Right ventricle myocardium superior (tissue), 1 donor: ENCODE data around the gene ALOX5. TPM values are rescaled to one million over a fixed set of nuclear protein-coding genes. Genes with fewer than 3 reads are reported as not detected.
"Not testable (repeated sequence)": the region's sequence is repeated elsewhere in the genome, so short reads cannot be mapped to it uniquely, and the experiment has no call there.

Source experiments
- ATAC-seq: fragments of 200-7000 bp; cut with Tn5 transposase; one replicate; pipeline ENCODE4 v1.9.1; 2020; ENCODE audit warnings: mild to moderate bottlenecking; ENCODE audit not compliant: poor library complexity
- DNase-seq: peaks from one replicate; pipeline ENCODE4 v3.0.0-alpha.2; 2020
- intact Hi-C: fragments of 100-400 bp; cut with DNase I; formaldehyde crosslinking; loops from one replicate; pipeline ENCODE4 v1.11.2; 2022
- total RNA-seq: library from RNA; stranded (reverse); fragmentation: NEBNext Ultra II Directional; extraction: Animal tissue kit (Norgen Biotek cat#: 25700); gene quantifications from one replicate; pipeline ENCODE4 v1.2.1, GENCODE V29; 2021
- donor health status: DM: no; HTN: yes; CAD: no; lungs with severe emphysema.

The ALOX5 gene
- total RNA-seq, 1 donor from 2014 or later = 4.7 TPM

DNA sequence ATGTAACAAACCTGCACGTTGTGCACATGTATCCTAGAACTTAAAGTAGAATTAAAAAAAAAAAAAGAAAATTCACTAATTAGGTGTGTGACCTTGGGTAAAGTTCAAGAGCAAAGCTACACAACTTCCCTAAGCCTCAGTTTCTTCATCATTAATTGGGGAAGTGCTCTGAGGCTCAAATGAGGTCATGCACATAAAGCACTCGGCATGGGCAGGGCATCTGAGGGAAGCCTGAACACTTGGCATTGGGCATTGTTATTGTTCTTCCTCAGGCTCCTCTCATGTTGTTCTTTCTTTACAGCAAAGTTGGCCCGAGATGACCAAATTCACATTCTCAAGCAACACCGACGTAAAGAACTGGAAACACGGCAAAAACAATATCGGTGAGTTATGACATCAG lies 21.5 kb downstream of the ALOX5 start:
- intact Hi-C loops = no loop called here
- no peak for DNase-seq
- ATAC-seq = peak; percentile 51

DNA sequence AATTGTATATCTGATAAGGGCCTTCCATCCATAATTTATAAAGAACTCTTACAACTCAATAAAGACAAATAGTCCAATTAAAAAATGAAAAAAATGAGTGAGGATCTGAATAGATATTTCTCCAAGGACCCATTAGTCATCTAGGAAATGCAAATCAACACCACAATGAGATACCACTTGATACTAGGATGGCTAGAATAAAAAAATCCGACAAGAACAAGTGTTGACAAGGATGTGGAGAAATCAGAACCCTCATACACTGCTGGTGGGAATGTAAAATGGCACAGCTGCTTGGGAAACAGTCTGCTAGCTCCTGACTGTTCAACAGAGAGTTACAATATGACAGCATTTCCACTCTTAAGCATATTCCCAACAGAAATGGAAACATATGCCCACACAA lies 24.6 kb downstream of the ALOX5 start:
- no peak for ATAC-seq
- DNase-seq = no peak
- intact Hi-C loops = no loop called here

DNA sequence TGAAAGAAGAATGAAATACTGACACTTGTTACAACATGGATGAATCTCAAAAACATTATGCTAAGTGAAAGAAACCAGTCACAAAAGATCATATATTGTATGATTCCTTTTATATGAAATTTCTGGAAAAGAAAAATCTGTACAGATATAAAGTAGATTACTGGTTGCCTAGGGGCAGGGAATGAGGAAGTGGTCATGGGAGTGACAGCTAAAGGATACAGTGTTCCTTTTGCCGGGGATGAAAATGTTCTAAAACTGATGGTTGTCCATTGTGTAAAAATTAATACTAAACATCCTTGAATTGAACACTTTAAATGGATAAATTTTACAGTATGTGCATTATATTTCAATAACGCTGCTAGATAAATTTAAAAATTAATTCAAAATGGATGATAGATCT lies 25.1 kb downstream of the ALOX5 start:
- intact Hi-C loops = no loop called here
- ATAC-seq = no peak

DNA sequence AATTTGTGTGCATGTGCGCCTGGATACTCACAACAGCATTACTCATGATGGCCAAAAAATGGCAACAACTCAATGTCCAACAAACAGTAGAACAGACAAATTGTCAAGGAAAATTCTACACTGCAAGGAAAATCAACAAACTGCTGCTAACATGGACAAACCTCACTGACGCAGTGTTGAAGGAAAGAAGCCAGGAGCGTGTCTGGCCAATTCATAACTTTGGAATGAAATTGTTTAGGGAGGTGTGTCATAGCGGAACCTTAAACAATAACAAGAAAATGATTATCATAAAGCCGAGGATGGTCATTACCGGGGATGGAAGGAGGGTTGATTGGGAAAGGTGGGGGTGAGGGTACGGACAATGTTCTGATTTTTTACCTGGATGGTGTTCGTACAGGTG lies 29.1 kb downstream of the ALOX5 start:
- intact Hi-C loops = no loop called here
- DNase-seq = no peak

More for the DNA sequence above, 25.1 kb downstream of the ALOX5 start:
- no peak for DNase-seq

DNA sequence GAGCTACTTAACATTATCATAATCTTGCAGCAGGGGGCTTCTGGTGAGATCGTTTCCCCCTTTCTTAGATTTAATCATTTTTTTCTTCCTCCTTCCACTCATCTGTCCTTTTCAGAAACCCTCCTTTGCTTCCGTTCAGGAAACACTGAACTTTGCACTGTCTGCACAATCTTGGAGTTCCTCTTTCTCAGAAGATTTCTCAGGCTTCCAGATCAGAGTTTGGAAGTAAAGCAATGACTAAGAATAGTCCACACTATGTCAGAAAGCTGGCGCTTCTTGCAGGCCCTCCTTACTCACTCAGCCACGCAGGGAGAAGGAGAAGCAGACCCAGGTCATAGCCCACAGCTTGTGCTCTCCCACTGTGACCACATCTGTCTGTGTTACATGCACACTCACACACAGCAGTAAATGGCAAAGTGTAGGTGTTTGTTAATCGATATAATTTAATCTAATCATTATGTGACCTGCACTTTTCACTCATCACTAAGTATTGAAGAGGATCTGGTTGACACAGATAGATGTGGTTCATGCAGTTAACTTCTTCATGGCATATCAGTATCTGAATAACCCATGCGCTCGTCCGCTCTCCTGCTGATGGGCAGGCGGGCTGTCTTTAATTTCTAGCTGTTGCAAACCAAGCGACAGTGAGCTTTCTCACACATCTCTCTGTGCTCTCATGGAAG lies 30.2 kb downstream of the ALOX5 start:
- ATAC-seq = peak; percentile 82
- DNase-seq = no peak
- intact Hi-C loops = no loop called here

More for the DNA sequence above, 29.1 kb downstream of the ALOX5 start:
- no peak for ATAC-seq

DNA sequence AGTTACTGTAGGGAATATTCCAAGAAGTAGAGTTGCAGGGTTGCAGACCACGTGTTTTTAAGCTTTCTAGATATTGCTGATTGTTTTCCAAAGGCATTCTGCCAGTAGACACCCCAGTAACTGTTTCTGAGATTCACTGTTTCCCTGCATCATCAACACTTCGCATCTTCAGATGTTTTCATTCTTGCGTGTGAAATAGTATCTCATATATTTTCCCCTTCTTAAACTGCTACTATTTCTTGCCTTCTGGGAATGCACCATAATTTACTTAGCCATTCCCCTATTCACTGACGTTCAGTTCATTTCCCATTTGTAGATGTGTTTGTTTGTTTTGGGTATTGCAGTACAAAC lies 30.7 kb downstream of the ALOX5 start:
- ATAC-seq = no peak
- DNase-seq = no peak
- intact Hi-C loops = no loop called here

DNA sequence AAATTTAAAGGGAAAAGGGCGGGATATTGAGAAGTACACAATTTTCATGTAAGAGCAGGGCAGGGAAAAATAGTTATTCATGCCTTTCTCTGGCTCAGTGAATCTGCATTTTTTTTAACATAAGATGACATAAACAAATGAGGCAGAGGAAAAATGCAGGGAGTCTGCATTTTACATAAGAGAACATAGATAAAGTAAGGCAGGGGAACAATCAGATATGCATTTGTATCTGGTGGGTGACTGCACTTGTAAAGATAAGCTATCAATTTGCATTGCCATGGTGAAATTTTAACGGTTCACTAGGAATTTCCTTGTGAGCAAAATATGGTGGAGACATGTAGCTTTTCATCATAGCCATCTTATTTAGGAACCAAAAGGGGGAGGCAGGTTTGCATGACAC lies 33.5 kb downstream of the ALOX5 start:
- no peak for ATAC-seq
- DNase-seq = no peak
- intact Hi-C loops = no loop called here

DNA sequence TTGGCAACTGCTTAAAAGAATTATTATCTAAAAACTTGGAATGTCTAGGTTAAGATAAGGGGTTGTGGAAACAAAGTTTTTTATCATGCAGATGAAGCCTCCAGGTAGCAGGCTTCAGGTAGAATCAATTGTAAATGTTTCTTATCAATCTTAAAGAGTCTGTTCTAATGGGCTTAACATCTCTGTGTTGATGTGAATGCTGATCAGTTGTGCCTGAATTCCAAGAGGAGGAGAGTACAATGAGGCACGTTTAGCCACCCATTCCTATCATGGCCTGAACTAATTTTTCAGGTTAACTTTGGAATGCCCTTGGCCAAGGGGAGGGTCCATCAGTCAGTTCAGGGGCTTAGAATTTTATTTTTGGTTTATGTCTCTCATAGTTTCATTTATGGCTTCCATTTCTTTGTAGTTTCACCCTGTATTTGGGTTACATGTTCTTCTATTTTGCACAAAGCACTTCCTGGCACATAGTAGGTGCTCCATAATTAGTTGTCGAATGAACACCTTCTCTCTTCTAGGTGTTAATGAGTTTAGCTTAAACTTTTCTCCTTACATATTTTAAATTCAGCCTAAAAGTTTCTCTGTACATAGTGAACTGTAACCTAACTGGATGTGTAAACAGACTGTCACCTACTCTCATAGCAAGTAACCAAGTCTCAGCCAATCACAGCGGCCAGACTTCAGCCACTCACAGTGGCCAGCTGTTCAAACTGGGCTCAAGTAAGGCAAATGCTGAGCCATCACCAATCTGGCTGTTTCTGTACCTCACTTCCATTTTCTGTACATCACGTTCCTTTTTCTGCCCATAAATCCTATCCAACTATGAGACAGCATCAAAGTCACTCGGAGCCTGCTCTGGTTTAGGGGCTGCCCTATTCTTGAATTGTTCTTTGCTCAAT lies 34.7 kb downstream of the ALOX5 start:
- ATAC-seq (peak; percentile 59), DNase-seq (no peak)
- intact Hi-C loops = no loop called here

DNA sequence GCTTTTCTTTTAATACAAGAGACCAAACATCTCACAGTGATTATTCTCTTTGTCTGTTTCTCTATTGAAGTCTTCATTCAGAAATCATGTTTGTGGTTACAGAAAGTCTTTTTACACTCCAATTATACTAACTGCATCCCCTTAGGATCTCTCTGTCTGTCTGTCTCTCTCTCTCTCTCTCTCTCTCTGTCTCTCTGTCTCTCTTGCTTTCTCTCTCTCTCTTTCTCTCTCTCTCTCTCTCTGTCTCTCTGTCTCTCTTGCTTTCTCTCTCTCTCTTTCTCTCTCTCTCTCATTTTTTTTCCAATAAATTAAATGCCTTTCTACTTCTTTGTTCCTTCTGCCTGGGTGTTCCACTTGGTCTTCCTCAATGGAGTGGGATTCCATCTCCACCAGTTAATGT lies 35.3 kb downstream of the ALOX5 start:
- ATAC-seq, intact Hi-C loops, DNase-seq: not testable (repeated sequence)

DNA sequence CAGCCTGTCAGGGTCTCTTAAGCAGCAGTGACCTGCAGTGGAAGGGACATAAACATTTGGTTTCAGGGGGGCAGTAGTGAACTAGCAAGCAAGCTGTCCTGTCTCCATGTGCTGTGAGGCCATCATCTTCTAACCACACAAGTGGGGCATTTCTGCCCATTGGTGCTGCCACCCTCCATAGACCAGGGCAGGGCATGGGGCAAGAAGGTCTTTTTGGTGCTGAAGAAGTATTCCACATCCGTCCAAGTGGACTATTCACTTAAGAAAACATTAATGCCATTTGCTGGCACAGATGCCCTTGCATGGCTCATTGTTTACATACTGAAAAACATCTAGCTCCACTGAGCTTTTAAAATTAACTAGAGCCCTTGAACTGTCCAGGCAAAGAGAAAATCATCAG lies 35.8 kb downstream of the ALOX5 start:
- no peak for DNase-seq
- no peak for ATAC-seq
- intact Hi-C loops = no loop called here

DNA sequence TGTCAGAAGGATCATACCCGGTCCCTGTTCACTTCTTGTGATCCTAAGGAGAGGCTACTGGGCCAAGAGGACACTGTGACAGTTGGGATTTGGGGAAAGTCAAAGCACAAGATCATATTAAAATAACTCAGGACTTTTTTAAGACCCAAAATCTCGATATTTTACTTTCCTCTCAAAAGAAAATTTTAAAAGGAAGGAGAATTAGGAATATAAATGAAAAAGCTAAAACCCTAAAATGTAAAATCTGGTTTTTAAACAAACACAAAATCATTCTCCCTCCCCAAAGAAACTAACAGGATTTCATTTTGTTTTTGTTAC lies 36.4 kb downstream of the ALOX5 start:
- no peak for DNase-seq
- no peak for ATAC-seq
- intact Hi-C loops = no loop called here

DNA sequence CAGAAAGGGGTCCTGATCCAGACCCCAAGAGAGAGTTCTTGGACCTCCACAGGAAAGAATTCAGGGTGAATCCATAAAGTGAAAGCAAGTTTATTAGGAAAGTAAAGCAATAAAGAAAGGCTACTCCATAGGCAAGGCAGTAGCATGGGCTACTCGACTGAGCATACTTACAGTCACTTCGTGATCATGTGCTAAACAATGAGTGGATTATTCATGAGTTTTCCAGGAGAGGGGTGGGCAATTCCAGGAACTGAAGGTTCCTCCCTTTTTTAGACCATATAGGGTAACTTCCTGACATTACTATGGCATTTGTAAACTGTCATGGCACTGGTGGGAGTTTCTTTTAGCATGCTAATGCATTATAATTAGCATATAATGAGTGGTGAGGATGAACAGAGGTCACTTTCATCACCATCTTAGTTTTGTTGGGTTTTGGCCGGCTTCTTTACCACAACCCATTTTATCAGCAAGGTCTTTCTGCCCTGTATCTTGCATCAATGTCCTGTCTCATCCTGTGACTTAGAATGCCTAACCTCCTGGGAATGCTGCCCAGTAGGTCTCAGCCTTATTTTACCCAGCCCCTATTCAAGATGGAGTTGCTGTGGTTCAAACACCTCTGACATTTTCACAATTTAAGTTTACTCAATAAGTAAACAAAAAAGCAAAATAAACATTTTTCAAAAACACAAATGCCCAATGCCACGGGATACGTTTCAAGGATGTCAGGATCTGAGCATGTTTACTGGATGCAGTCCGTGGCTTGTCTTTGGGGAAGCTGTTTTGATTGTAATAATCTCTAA lies 37.0 kb downstream of the ALOX5 start:
- DNase-seq (no peak), ATAC-seq (no peak)
- intact Hi-C loops = no loop called here

DNA sequence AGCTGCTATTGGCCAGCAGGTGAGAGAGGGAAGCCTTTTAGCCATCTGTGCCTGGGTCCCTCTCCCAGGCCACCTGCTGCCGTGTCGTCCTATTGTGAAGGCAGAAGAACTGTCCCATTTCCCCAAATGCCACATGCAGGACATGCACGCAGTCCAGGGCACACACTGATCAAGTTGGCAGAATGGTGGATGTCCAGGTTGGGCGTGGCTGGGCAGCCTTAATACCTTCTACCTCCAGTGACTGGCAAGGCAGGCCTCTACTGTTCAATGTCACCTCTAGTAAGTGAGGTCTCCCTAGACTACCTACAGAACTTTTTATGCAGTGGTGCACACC lies 37.6 kb downstream of the ALOX5 start:
- DNase-seq (no peak), ATAC-seq (no peak)
- intact Hi-C loops = no loop called here

DNA sequence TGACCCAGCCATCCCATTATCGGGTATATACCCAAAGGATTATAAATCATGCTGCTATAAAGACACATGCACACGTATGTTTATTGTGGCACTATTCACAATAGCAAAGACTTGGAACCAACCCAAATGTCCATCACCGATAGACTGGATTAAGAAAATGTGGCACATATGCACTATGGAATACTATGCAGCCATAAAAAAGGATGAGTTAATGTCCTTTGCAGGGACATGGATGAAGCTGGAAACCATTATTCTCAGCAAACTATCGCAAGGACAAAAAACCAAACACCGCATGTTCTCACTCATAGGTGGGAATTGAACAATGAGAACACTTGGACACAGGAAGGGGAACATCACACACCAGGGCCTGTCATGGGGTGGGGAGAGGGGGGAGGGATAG lies 41.0 kb downstream of the ALOX5 start:
- intact Hi-C loops, DNase-seq, ATAC-seq: not testable (repeated sequence)

DNA sequence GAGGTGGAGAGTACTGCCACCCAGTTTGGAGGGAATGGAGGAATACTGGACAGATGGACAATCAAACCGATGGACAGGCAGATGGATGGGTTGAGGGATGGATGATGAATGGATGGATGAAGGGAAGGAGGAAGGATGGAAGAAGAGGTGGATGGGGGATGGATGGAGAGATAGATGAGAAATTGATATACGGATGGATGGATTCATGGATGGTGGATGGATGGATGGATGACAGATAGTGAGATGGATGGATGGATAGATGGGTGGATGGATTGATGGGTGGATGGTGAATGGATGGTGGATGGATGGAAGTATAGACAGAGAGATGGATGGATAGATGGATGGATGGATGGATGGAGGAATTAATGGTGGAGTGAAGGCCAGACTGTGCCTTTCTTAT lies 42.6 kb downstream of the ALOX5 start:
- DNase-seq = no peak
- intact Hi-C loops = no loop called here
- ATAC-seq = no peak

DNA sequence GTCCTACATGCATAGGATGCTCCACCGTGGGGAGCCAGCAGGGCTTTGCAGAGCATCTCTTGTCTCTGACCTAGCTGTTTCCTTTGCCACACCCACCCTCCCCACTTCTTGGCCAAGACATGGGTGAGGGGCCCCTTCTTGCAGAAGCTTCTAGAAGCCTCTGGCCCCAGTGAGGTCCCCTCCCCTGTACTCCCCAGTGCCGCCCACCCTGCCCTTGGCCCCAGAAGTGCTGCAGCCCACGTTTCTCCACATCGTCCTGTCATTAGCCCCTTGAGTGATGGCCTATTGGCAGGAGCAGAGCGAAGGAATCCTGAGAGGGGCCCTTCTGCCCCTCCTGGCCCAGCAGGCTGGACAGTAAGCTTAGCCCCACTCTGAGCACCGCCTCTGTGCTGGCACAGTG lies 43.7 kb downstream of the ALOX5 start:
- DNase-seq = no peak
- intact Hi-C loops = no loop called here

DNA sequence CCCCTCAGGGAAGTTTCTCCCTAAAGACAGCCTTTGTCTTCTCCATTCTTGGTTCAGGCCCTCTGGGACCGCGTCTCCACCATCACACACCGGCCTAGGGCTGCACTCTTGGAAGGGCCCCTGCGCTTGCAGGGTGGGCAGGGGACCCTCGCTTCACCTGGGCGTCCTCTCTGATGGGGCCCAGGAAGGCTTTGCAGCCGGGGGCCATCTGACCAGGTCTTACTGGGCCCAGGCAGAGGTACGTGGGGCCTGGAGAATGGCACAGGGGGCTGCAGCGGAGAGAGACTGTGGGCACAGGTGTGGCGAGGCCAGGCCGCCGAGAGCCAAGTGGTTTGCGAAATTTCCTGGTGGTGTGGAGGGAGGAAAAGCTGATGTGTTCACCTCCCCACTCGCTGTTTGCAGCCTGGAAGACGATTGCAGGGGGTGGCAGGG lies 44.4 kb downstream of the ALOX5 start:
- intact Hi-C loops = no loop called here
- no peak for ATAC-seq

More for the DNA sequence above, 43.7 kb downstream of the ALOX5 start:
- ATAC-seq = no peak

DNA sequence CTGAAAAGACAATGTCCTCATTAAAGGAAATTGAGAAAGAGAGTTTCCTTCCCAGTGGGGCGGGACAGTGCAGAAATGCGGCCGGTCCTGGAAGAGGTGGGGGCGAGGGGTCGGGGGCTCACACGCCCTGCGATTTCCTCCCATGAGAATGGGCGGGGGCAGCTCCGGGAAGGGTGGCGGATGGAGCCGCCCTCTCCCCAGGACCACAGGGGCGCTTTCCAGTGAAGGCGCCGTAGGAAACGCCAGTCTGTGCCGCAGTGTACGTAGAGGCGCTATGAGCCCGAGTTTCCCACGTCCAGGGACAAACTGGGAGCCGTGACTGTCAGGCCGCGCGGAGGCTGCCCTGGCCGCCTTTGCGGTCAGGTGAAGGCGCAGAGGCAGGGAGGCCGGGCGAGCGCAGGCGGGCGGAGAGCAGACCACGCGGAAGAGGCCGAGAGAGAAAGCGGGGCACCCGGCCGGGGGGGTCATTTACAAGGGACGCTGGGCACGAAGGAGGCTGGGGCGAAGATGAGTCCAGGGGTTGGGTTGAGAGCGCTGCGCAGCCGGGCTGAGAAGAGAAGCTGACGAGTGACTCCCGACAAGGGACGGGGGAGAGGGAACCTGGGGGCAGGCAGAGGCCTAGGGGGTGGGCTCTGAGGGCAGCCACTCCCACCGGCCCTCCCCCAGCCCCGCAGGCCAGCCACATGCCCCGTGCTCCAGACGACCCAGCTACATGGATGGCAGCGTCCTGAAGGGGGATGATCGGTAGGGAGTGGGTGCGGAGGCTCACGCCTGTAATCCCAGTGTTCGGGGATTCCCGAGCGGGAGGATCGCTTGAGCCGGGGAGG lies 45.0 kb downstream of the ALOX5 start:
- intact Hi-C loops = no loop called here
- ATAC-seq (peak; percentile 85), DNase-seq (peak; percentile 86)

More for the DNA sequence above, 44.4 kb downstream of the ALOX5 start:
- no peak for DNase-seq

DNA sequence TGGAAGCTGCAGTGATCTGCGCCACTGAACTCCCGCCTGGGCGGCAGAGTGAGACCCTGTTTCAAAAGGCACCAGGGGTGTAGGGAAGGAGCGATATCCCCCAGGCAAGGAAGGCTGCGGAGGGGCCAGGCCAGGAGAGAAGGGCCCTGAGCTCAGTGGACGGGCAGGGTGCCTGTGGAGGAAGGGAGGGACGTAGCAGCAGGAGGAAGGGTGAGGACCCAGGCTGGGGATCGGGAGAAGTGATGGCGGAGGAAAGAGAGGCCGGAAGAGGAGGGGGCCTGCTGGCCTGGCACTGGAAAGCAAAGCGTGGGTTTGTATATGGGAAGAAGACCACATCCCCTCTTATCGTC lies 45.6 kb downstream of the ALOX5 start:
- intact Hi-C loops = no loop called here

More for the DNA sequence above, 45.6 kb downstream of the ALOX5 start:
- DNase-seq (no peak), ATAC-seq (peak; percentile 37)
